GM15510 (cell line): ENCODE measurements around the gene GPATCH2L.

Experiments used
- POLR2A ChIP-seq: IDR thresholded peaks from 3 replicates; pipeline ENCODE4 v1.6.1; 2011; ENCODE audit warnings: borderline replicate concordance; ENCODE audit not compliant: insufficient read length; ENCODE audit errors: extremely low read depth

GPATCH2L gene

GRCh38 chr14:76169776-76170175 is 18.1 kb downstream of the GPATCH2L start:
- no peak for TF ChIP-seq POLR2A

- TF ChIP-seq POLR2A, result no peak
Measured at GRCh38 chr14:76174982-76175381, 23.3 kb downstream of the GPATCH2L start.

- TF ChIP-seq POLR2A, result no peak
Measured at GRCh38 chr14:76175942-76176341, 24.2 kb downstream of the GPATCH2L start.

- no peak for TF ChIP-seq POLR2A
Measured at GRCh38 chr14:76181546-76181945, 29.8 kb downstream of the GPATCH2L start.

- no peak for TF ChIP-seq POLR2A
Measured at GRCh38 chr14:76186308-76187027, 34.7 kb downstream of the GPATCH2L start.

GRCh38 chr14:76191297-76191696 is 39.6 kb downstream of the GPATCH2L start:
- no peak for TF ChIP-seq POLR2A

GRCh38 chr14:76193696-76194095 is 42.0 kb downstream of the GPATCH2L start:
- TF ChIP-seq POLR2A, result no peak

- TF ChIP-seq POLR2A, result no peak
Measured at GRCh38 chr14:76194327-76194726, 42.6 kb downstream of the GPATCH2L start.

- TF ChIP-seq POLR2A, result no peak
Measured at GRCh38 chr14:76195003-76195402, 43.3 kb downstream of the GPATCH2L start.

- no peak for TF ChIP-seq POLR2A
Measured at GRCh38 chr14:76196980-76197695, 45.4 kb downstream of the GPATCH2L start.

GRCh38 chr14:76201162-76201561 is 49.4 kb downstream of the GPATCH2L start:
- TF ChIP-seq POLR2A, result no peak

- TF ChIP-seq POLR2A, result no peak
Measured at GRCh38 chr14:76203086-76204001, 51.6 kb downstream of the GPATCH2L start.

- TF ChIP-seq POLR2A, result no peak
Measured at GRCh38 chr14:76204461-76205230, 52.9 kb downstream of the GPATCH2L start.

GRCh38 chr14:76205708-76206107 is 54.0 kb downstream of the GPATCH2L start:
- TF ChIP-seq POLR2A, result no peak

GRCh38 chr14:76208340-76208739 is 56.6 kb downstream of the GPATCH2L start:
- no peak for TF ChIP-seq POLR2A

- no peak for TF ChIP-seq POLR2A
Measured at GRCh38 chr14:76212242-76212641, 60.5 kb downstream of the GPATCH2L start.
